ENCODE measurements around the gene FMNL2. TPM values are rescaled to one million over a fixed set of nuclear protein-coding genes. Genes with fewer than 3 reads are reported as not detected.

The FMNL2 gene
- total and polyA plus RNA-seq, 2 of the 4 experiments (the other 2 are of a cell fraction), result 10.9 to 11.4 TPM

DNA sequence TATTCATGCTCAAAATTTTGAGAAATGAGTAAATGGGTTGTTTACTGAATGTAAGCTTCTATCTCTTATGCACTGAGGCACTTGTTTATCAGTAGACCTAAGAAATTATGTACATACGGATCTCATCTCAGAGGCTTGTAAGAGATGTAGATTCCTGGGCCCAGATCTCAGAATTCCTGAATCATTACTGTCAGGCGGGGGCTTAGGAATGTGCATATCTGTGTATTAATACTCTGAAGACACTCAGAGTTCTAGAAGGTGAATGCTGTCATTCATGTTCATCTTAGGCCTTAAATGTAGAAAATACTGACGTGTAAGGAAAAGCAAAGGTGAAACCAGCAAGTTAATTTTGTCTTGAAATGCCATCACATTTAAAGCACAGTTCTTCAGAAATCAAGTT is 169.6 kb downstream of the FMNL2 start:
- peaks cover 4% of the 10 kb centered on the region; the same call in 1 of the 2 replicates for H3K9me1 ChIP-seq (ENCODE audit: insufficient read depth, low read length)
- no peak overlapping the region for H2AK9ac ChIP-seq (replicated peaks; ENCODE audit: low read depth, low read length, poor library complexity)
- H3K36me3 ChIP-seq (ENCODE audit: control insufficient read depth, insufficient read depth, low read length), result no peaks in the 10 kb centered on the region
- BruUV-seq (replicated peaks), result no TSS peak
- no peak overlapping the region for H3K56ac ChIP-seq (ENCODE audit: extremely low read depth, insufficient read depth, low read length)
- peak overlapping the region; percentile 96 for H2BK5ac ChIP-seq (ENCODE audit: low read depth, low read length, poor library complexity, severe bottlenecking)
- no peak overlapping the region for H3K14ac ChIP-seq (replicated peaks; ENCODE audit: low read depth, low read length)
- H4K20me1 ChIP-seq (ENCODE audit: insufficient read depth, low read length), result 0 out of 2 replicates have a peak, but pooled peaks cover 4% of the 10 kb centered on the region
- no peak overlapping the region for H2AK5ac ChIP-seq (ENCODE audit: low read depth, low read length)
- TF ChIP-seq RFX5 (IDR thresholded peaks at IDR 0.05; ENCODE audit: low read depth, low read length), result no peak
- no peak for TF ChIP-seq RAD21 (IDR thresholded peaks at IDR 0.05; ENCODE audit: low read length)
- 0 out of 2 replicates have a peak, but pooled peaks have one; percentile 10 for TF ChIP-seq FOS (IDR thresholded peaks at IDR 0.05; ENCODE audit: low read depth, low read length)
- TF ChIP-seq CHD1 (IDR thresholded peaks at IDR 0.05; ENCODE audit: low read depth, low read length), result no peak
- TF ChIP-seq POLR2A (IDR thresholded peaks at IDR 0.05; ENCODE audit: low read depth, low read length), result no peak
- TF ChIP-seq, protein P1, sequence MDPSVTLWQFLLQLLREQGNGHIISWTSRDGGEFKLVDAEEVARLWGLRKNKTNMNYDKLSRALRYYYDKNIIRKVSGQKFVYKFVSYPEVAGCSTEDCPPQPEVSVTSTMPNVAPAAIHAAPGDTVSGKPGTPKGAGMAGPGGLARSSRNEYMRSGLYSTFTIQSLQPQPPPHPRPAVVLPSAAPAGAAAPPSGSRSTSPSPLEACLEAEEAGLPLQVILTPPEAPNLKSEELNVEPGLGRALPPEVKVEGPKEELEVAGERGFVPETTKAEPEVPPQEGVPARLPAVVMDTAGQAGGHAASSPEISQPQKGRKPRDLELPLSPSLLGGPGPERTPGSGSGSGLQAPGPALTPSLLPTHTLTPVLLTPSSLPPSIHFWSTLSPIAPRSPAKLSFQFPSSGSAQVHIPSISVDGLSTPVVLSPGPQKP (IDR thresholded peaks at IDR 0.05; ENCODE audit: borderline replicate concordance, low read depth, low read length), result no peak
- TF ChIP-seq MAFK (IDR thresholded peaks at IDR 0.05; ENCODE audit: low read depth, low read length), result no peak
- TF ChIP-seq, protein P2, sequence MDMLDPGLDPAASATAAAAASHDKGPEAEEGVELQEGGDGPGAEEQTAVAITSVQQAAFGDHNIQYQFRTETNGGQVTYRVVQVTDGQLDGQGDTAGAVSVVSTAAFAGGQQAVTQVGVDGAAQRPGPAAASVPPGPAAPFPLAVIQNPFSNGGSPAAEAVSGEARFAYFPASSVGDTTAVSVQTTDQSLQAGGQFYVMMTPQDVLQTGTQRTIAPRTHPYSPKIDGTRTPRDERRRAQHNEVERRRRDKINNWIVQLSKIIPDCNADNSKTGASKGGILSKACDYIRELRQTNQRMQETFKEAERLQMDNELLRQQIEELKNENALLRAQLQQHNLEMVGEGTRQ (IDR thresholded peaks at IDR 0.05; ENCODE audit: low read depth, low read length), result no peak
- POLR2A ChIA-PET (ENCODE audit: unreplicated experiment), result no interaction called here
- no peak overlapping the region for H3K4ac ChIP-seq (ENCODE audit: low read depth, low read length)
- intact Hi-C loops (cut with micrococcal nuclease), result loop anchor here (1.0 kb wide), 1 partner anchor 306 kb away; no protein-coding TSS in a partner anchor
- no peak overlapping the region for H2BK15ac ChIP-seq (ENCODE audit: low read depth, low read length)
- H2BK120ac ChIP-seq (ENCODE audit: low read depth, low read length), result peak overlapping the region; percentile 20
- ATAC-seq (ENCODE audit: low read depth), result peak; percentile 84
- H2BK20ac ChIP-seq (ENCODE audit: low read depth, low read length), result peak overlapping the region; percentile 45
- H3K9ac ChIP-seq (ENCODE audit: low read depth, low read length), result no peak overlapping the region
- no peak overlapping the region for H2AFZ ChIP-seq (replicated peaks; ENCODE audit: low read length, poor library complexity)
- H3K4me1 ChIP-seq (ENCODE audit: control insufficient read depth, insufficient read depth, low read length), result peaks cover 26% of the 10 kb centered on the region
- H3K23ac ChIP-seq (ENCODE audit: low read depth, low read length), result no peak overlapping the region
- DNase-seq, result peak; percentile 76
- H3K27me3 ChIP-seq (ENCODE audit: control insufficient read depth, insufficient read depth, low read length), result no peaks in the 10 kb centered on the region
- no peak overlapping the region for H4K91ac ChIP-seq (ENCODE audit: insufficient read depth, low read depth, low read length)
- H3K9me3 ChIP-seq (ENCODE audit: control insufficient read depth, insufficient read depth, low read length), result no peaks in the 10 kb centered on the region
- no CpG with 5 or more reads among the region's 3 CpGs for whole genome bisulfite sequencing, 2 experiments (ENCODE audit: extremely low coverage in 2 of 2, insufficient read length in 1 of 2)
- H4K8ac ChIP-seq (ENCODE audit: low read depth in 2 of 2, low read length in 2 of 2), result 0 out of 4 replicates have a peak overlapping the region, but pooled peaks of 1 of the 2 experiments have one; percentile 39
- CTCF ChIA-PET, result no interaction called here
- H4K5ac ChIP-seq (ENCODE audit: low read depth, low read length), result peak overlapping the region; percentile 85; the same call in 1 of the 2 replicates
- peak overlapping the region; percentile 88; the same call in 1 of the 2 replicates for H3K18ac ChIP-seq (ENCODE audit: low read depth, low read length)
- peak overlapping the region; percentile 86 for H3K4me2 ChIP-seq (ENCODE audit: low read depth, low read length)
- H3K27ac ChIP-seq (ENCODE audit: insufficient read depth, low read length), result peak overlapping the region; percentile 64
- dilution Hi-C loops (cut with HindIII; ENCODE audit: low sequenced_read_pairs, unreplicated experiment), result no loop called here
- H3K79me1 ChIP-seq (ENCODE audit: low read depth in 1 of 2, low read length in 2 of 2), result peaks cover 25 to 51% of the 10 kb centered on the region in 2 experiments; a peak in 3 of 4 replicates
- in situ Hi-C loops (cut with MboI; ENCODE audit: low sequenced_read_pairs), result no loop called here
- no peak overlapping the region for H3K4me3 ChIP-seq (ENCODE audit: insufficient read depth, low read depth, low read length)

All from IMR-90 (cell line).